ENCODE results near the gene POLR2E.
"Not testable (repeated sequence)": the region's sequence is repeated elsewhere in the genome, so short reads cannot be mapped to it uniquely, and the experiment has no call there.

Gene POLR2E

GRCh38 chr19:1126984-1127760 lies 32.0 kb upstream of the POLR2E start:
- no peak for DNase-seq (ENCODE audit: low read depth, low spot score)

DNA sequence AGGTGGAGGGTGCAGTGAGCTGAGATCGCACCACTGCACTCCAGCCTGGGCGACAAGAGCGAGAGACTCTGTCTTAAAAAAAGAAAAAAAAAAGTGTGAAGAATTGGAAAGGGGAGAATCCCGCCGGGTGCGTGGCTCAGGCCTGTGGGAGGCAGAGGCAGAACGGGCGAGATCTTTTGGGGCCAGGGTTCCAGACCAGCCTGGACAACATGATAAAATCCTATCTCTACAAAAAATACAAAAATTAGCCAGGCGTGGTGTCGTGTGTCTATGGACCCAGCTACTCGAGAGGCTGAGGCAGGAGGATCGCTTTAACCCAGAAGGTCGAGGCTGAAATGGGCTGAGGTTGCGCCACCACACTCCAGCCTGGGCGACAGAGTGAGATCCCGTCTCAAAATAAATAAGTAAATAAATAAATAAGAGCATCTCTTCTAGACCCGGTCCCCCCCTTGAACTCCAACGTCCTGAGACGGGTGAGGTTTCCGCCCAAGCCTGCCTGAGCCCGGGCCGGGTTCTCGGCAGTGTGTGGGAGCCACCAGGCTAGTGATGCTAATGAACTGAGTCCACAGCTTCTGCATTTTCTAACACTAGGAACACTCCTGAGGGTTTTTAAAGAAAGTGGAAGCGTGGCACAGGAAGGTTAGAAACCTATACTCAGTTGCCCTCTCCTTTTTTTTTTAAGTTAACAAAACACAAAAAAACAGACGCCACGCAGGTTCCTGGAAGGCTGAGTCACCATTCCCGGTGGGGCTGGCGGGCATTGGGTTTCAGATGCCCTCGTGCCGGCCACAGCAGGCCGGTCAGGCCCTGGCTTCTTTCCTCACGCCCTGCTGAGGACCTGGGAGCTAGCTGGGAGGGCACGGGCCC lies 30.7 kb upstream of the POLR2E start:
- peak; percentile 71 for DNase-seq (ENCODE audit: low read depth, low spot score)

GRCh38 chr19:1123885-1124677 lies 28.9 kb upstream of the POLR2E start:
- DNase-seq (ENCODE audit: low read depth, low spot score), result no peak

GRCh38 chr19:1123381-1123780 lies 28.2 kb upstream of the POLR2E start:
- no peak for DNase-seq (ENCODE audit: low read depth, low spot score)

DNA sequence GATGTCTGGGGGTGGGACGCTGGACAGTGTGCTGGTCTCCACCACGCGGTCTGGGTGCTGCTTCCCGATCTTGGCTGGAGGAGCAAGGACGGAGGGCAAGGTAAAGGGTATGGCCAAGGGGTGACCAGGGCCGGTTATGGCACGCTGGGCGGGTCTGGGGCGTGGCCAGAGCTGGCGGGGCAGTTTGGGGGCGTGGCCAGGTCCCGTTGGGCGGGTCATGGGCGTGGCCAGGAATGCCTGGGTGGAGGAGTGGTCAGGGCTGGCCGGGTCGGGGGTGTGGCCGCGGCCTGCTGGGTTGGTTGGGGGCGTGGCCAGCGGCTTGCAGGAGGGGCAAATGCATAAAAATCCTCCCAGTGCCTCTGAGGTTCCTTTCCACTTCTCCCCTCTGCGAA lies 27.8 kb upstream of the POLR2E start:
- DNase-seq (ENCODE audit: low read depth, low spot score), result no peak

DNA sequence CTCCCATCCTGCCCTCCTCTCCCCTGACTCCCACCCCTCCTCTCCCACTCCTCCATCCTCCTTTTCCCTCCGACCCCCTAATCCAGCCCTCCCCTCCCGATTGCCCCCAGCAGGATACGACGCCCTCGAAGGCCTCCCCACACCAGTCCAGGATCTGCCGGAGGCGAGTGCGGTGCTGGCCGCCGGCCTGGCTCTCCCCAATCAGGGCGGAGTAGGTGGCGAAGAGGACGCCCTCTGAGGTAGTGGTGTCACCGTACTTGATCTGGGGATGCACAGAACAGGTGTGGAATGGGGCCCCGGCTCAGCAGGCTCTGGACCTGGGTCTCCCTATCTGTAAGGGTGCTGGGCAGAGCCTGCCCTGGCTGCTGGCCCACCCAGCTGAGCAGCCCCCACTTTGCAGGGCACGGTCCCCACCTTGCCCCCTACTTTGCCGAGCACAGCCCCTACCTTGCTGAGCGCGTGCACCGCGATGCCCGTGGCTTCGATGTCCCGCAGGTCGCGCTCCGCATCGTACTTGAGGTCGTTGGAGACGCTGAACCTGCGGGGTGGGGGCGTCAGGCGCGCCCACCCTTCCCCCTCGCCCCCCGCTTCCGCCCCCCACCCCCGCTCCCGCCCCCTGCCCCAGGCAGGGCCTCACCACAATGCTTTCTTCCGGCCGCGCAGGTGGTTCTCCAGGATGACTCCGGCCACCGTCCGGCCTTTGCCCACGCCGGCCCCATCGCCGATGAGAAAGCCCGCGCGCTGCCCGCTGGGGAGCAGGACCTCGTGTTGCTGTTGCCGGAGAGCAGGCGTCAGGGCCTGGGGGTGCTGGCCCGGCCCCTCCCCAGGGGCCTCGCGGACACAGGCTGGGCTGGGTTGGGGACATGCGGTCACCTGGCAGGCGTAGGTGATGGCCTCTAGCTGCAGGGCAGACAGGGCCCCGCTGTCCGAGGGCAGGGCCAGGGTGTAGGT lies 27.1 kb upstream of the POLR2E start:
- DNase-seq (ENCODE audit: low read depth, low spot score), result no peak

- DNase-seq (ENCODE audit: low read depth, low spot score), result no peak
Observed at GRCh38 chr19:1121395-1121794, 26.2 kb upstream of the POLR2E start.

GRCh38 chr19:1119475-1120217 lies 24.5 kb upstream of the POLR2E start:
- no peak for DNase-seq (ENCODE audit: low read depth, low spot score)

GRCh38 chr19:1118999-1119398 lies 23.8 kb upstream of the POLR2E start:
- DNase-seq (ENCODE audit: low read depth, low spot score), result no peak

DNA sequence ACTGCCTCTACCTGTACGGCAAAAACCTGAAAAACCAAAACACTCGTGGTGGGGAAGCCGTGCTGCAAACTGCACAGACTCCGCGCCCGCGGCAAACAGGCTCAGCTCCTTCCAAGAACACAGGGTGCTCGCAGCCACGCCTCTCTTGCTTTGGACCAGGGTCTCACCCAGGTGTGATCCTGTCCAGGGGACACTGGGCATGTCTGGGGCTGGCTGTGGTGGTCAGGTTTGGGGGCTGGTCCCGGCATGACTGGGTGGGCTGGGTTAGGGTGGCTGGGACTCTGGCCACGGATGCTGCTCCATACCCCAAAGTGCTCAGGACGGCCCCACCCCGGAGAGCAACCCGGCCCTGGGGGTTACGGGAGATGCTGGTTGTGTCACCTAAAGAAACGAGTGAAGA lies 22.5 kb upstream of the POLR2E start:
- DNase-seq (ENCODE audit: low read depth, low spot score), result no peak

GRCh38 chr19:1116726-1117581 lies 21.8 kb upstream of the POLR2E start:
- no peak for DNase-seq (ENCODE audit: low read depth, low spot score)

- DNase-seq (ENCODE audit: low read depth, low spot score), result no peak
Observed at GRCh38 chr19:1115646-1116420, 20.7 kb upstream of the POLR2E start.

- DNase-seq (ENCODE audit: low read depth, low spot score), result not testable (repeated sequence)
Observed at GRCh38 chr19:1114728-1115127, 19.6 kb upstream of the POLR2E start.

DNA sequence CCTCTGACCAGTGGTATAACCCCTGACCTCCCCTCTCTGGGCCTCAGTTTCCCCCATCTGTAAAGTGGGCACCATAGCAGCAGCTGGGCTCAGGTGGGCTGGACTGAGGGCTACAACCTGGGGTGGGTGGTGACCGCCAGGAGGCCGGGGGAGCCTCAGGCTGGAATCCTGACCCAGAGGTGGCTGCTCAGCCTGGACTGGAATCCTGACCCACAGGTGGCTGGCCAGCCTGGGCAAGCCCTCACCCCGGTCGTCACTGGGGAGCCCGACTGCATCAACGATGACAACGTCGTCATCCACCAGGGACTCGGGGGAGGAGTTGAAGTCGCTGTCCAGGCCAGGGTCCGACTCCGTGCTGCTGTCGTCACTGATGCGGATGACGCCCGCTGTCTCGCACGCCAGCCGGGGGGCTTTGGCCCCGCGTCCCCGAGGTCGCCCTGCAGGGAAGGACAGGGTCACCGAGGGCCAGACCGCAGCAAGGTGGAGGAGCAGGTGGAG lies 18.9 kb upstream of the POLR2E start:
- no peak for DNase-seq (ENCODE audit: low read depth, low spot score)

DNA sequence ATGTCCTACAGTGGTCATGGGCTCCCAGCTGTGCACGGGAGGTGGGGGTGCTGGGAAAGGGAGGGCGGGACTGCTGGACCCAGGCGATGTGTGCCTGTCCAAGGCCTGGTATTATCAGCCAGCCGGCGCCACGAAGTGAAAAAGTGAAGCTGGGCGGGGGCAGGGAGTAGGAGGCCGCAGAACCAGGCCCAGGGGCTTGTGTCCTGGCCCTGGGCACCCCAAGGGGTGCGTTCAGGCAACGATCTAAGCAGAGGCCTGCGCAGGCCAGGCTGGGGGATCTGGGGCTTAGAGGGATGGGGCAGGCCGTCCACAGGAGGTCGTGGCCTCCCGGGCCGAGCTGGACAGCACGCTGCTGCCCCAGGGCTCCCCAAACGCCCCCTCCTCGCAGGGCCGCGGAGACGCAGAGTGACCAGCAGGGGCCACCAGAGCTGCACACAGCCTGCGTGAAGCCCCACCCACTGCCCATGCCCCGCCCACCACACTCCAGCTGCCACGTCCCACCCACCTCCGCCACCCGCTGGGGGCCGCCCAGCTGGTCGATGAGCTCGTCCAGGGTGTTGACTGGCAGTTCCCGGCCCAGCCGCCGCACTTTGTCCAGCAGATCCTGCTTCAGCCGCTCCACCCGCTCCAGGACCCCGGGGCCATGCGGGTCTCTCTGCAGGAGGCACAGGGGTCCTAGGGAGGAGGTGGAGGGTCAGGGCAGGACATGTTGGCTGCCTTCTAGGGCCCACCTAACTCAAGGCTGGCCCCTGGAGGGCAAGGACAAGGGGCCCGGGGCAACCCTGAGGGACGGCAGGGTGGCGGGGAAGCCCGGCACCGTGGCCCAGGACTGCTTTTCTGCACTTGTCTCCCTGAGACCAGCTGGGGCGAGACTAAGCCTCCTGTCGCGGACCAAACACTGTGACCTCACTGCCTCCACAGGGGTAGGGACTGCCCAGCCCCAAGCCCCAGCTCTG lies 18.1 kb upstream of the POLR2E start:
- peak; percentile 87 for DNase-seq (ENCODE audit: low read depth, low spot score)

GRCh38 chr19:1112268-1113029 lies 17.3 kb upstream of the POLR2E start:
- DNase-seq (ENCODE audit: low read depth, low spot score), result no peak
